ENCODE results near the gene UBE2I.

- no peak for TF ChIP-seq CTCF (conservative IDR thresholded peaks at IDR 0.05; ENCODE audit: low read depth, low read length)
- TF ChIP-seq EZH2 (IDR thresholded peaks at IDR 0.05; ENCODE audit: borderline replicate concordance, low read depth, low read length, poor library complexity, severe bottlenecking) = no peak
Observed at GRCh38 chr16:1265826-1266225, 43.6 kb upstream of the UBE2I start.

All from A673 (cell line).